ENCODE data around the gene WBP2NL. TPM values are rescaled to one million over a fixed set of nuclear protein-coding genes. Genes with fewer than 3 reads are reported as not detected.
"Not testable (repeated sequence)": the region's sequence is repeated elsewhere in the genome, so short reads cannot be mapped to it uniquely, and the experiment has no call there.

The WBP2NL gene, protein sequence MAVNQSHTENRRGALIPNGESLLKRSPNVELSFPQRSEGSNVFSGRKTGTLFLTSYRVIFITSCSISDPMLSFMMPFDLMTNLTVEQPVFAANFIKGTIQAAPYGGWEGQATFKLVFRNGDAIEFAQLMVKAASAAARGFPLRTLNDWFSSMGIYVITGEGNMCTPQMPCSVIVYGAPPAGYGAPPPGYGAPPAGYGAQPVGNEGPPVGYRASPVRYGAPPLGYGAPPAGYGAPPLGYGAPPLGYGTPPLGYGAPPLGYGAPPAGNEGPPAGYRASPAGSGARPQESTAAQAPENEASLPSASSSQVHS
- total RNA-seq, result 1 to 10 TPM in 1 of 4 donors, under 1 TPM in 3; 0.22 to 2.8 (median 0.59) TPM

DNA sequence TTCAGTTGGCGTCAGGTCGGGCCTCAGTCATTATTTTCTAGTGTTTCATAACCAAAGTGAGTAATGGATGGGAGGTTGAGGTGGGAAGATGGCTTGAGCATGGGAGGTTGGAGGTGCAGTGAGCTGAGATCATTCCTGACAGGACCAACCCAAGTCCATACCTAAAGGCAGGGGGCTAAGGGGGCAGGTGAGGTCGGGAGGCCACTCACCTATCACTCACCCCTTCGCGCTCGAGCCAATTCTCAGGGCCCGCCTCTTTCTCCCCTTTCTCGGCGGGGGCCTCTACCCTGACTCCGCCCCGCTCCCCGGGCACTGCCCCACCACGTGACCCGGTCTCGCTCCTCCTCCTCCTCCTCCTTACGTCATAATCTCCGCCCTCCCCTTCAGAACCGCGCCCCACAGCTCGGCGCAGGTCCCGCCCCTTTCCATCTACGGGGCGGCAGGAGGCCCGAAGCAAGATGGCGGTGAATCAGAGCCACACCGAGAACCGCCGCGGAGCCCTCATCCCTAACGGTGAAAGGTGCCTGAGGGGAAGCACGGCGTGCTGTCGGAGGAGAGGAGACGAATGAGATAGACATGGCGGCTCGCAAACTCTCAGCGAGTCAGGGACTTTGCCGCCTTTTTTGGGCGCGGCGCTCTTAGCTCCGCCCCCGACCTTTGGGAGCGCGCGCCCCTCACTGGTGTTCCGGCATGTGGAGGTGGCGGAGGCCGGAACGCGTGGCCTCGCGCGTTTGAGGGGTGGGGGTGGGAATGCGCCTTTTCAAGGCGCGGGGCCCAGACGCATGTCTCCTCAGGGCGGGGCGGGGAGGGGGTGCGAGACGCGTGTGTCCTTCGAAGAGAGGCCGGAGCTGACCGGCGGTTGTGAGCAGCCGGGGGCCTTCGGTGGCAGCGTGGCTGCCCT lies at the start of gene WBP2NL:
Gene WBP2NL (plus strand): TSS at position 428 of the 901 bp plus-strand sequence. CDS start 31 bp downstream, at position 459.
- Histone ChIP-seq H3K27ac (peak within 1 kb of the TSS in 2 of 4 donors; percentile 43 to 58), H3K4me1 (peaks cover 0 to 15% (median 0%) of the 10 kb centered on the region in 3 donors), H3K4me3 (peak within 1 kb of the TSS; percentile 7 to 49), H3K36me3 (no peaks in the 10 kb centered on the region), H3K27me3 (peaks cover 9% of the 10 kb centered on the region), H3K9me3 (peaks cover 0 to 15% (median 0%) of the 10 kb centered on the region in 3 donors)
- 23 to 43% methylated on average over 12 to 13 of the region's 71 CpGs for WGBS, 2 donors (ENCODE audit: low coverage in 1 of 2)
- TF ChIP-seq POLR2AphosphoS5 (IDR thresholded peaks at IDR 0.05) (peak; percentile 52), POLR2A (IDR thresholded peaks at IDR 0.05) (peak in 1 of 2 donors; percentile 19), EP300 (IDR thresholded peaks at IDR 0.05) (no peak)
- TF ChIP-seq, protein P1, sequence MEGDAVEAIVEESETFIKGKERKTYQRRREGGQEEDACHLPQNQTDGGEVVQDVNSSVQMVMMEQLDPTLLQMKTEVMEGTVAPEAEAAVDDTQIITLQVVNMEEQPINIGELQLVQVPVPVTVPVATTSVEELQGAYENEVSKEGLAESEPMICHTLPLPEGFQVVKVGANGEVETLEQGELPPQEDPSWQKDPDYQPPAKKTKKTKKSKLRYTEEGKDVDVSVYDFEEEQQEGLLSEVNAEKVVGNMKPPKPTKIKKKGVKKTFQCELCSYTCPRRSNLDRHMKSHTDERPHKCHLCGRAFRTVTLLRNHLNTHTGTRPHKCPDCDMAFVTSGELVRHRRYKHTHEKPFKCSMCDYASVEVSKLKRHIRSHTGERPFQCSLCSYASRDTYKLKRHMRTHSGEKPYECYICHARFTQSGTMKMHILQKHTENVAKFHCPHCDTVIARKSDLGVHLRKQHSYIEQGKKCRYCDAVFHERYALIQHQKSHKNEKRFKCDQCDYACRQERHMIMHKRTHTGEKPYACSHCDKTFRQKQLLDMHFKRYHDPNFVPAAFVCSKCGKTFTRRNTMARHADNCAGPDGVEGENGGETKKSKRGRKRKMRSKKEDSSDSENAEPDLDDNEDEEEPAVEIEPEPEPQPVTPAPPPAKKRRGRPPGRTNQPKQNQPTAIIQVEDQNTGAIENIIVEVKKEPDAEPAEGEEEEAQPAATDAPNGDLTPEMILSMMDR (IDR thresholded peaks at IDR 0.05), result no peak
- ATAC-seq, result peak; percentile 83

- peaks cover 16% of the 10 kb centered on the region for H3K27me3 ChIP-seq
- H3K36me3 ChIP-seq, result not testable (repeated sequence)
- 89% methylated on average over 8 of the region's 8 CpGs; no CpG with 5 or more reads in 1 of the 2 donors for WGBS, 2 donors (ENCODE audit: low coverage in 1 of 2)
Measured at GRCh38 chr22:41948928-41949296, 49.7 kb upstream of the WBP2NL start.

GRCh38 chr22:41949297-41949965 lies 49.2 kb upstream of the WBP2NL start:
- no peaks in the 10 kb centered on the region for H3K9me3 ChIP-seq
- H3K36me3 ChIP-seq, result no peaks in the 10 kb centered on the region
- ATAC-seq, result no peak
- H3K27ac ChIP-seq, result no peak overlapping the region
- no peak overlapping the region for H3K4me3 ChIP-seq
- WGBS, 2 donors (ENCODE audit: low coverage in 1 of 2), result 84% methylated on average over 6 of the region's 7 CpGs; no CpG with 5 or more reads in 1 of the 2 donors
- no peak for TF ChIP-seq EP300 (IDR thresholded peaks at IDR 0.05)
- no peak for TF ChIP-seq POLR2AphosphoS5 (IDR thresholded peaks at IDR 0.05)
- TF ChIP-seq POLR2A (IDR thresholded peaks at IDR 0.05), result no peak
- TF ChIP-seq, protein P1 (IDR thresholded peaks at IDR 0.05), result no peak
- H3K27me3 ChIP-seq, result peaks cover 16% of the 10 kb centered on the region
- H3K4me1 ChIP-seq, result peaks cover 0 to 20% (median 5%) of the 10 kb centered on the region in 3 donors

More at GRCh38 chr22:41948928-41949296, 49.7 kb upstream of the WBP2NL start:
- peaks cover 0 to 20% (median 5%) of the 10 kb centered on the region in 3 donors for H3K4me1 ChIP-seq
- H3K4me3 ChIP-seq, ATAC-seq, H3K9me3 ChIP-seq, H3K27ac ChIP-seq: not testable (repeated sequence)

- peaks cover 0 to 8% (median 0%) of the 10 kb centered on the region in 3 donors for H3K4me1 ChIP-seq
- no peak for TF ChIP-seq POLR2A (IDR thresholded peaks at IDR 0.05)
- TF ChIP-seq POLR2AphosphoS5 (IDR thresholded peaks at IDR 0.05), result no peak
- TF ChIP-seq EP300 (IDR thresholded peaks at IDR 0.05), result no peak
- TF ChIP-seq, protein P1 (IDR thresholded peaks at IDR 0.05), result no peak
- no peak within 1 kb of the TSS for H3K4me3 ChIP-seq
- no peak within 1 kb of the TSS for H3K27ac ChIP-seq
- no peak for ATAC-seq
- peaks cover 16% of the 10 kb centered on the region for H3K27me3 ChIP-seq
- 61 to 90% methylated on average over 2 to 7 of the region's 16 CpGs for WGBS, 2 donors (ENCODE audit: low coverage in 1 of 2)
- no peaks in the 10 kb centered on the region for H3K9me3 ChIP-seq
- no peaks in the 10 kb centered on the region for H3K36me3 ChIP-seq
Measured at GRCh38 chr22:41951898-41952474, 46.6 kb upstream of the WBP2NL start, which contains the start of gene SMIM45. Gene SMIM45 (plus strand): TSS chr22:41952150.

All from gastroesophageal sphincter (tissue), 4 donors.